GM18499 (cell line): Measurements from ENCODE around the gene PRKD2.
"Not testable (repeated sequence)": the region's sequence is repeated elsewhere in the genome, so short reads cannot be mapped to it uniquely, and the experiment has no call there.

Source experiments
- ATAC-seq: cut with Tn5 transposase; IDR thresholded peaks from one replicate; pipeline ENCODE4 v1.9.1; 2021; ENCODE audit warnings: moderate number of reproducible peaks; ENCODE audit not compliant: insufficient read depth, unreplicated experiment

The PRKD2 gene

GRCh38 chr19:46713781-46714443 lies 3.0 kb downstream of the PRKD2 start:
- no peak for ATAC-seq

DNA sequence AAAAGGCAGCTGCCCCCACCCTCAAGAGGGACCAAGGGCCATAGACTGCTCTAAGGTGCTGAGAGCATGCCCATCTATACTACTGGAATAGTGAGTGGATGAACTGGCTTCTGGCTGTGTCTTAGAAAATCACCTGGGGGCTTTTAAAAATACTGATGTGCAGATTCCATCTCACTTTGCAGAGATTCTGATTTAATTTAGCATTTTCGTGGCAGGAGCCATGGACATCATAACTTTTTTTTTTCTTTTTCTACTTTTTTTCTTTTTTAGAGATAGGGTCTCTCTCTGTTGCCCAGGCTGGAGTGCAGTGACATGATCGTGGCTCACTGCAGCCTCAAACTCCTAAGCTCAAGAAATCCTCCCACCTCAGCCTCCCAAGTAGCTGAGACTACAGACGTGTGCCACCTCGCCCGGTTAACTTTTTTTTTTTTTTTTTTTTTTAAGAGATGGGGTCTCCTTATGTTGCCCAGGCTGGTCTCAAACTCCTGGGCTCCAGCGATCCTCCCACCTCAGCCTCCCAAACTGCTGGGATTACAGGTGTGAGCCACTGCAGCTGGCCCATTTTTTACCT lies 4.1 kb downstream of the PRKD2 start:
- ATAC-seq = not testable (repeated sequence)

GRCh38 chr19:46710687-46711086 lies 6.2 kb downstream of the PRKD2 start:
- no peak for ATAC-seq

- ATAC-seq = no peak
Observed at GRCh38 chr19:46704379-46705076, 12.4 kb downstream of the PRKD2 start.

- ATAC-seq = no peak
Observed at GRCh38 chr19:46700704-46701103, 16.2 kb downstream of the PRKD2 start.

DNA sequence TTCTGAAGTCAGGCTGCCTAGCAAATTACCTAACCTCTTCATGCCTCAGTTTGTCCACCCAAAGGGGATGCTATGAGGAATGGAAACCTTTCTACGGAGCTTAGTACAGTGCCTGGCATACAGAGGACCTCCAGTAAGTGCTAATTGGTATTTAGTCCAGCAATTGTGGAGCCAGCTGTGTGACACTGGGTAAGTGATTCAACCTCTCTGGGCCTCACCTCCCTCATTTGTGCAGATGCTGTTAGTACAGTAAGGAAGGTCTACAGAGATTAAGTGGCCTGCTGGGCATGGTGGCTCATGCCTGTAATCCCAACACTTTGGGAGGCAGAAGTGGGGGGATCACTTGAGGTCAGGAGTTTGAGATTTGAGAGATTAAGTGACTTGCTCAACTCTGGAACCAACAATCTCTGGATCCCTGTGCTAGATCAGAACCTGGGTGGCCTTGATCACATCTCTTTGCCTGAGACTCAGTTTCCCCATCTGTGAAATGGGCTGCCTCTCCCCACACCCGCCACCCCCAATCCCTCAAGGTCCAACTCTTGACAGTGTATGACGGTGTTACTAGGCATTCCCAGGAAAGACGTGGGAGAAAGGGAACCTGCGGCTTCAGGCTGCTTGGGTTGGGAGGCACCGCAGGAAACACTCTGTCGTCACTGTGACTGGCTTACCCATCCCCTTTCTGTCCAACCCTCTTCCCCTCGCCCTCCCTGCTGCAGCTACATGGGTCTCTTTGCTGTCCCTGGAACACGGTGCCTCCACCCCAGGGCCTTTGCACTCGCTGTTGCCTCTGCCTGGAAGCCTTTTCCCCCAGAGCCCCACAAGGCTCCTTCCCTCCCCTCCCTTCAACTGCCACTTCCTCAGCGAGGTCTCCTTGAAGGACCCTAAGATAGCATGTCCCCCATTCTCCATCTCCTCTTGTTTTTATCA lies 18.3 kb downstream of the PRKD2 start:
- no peak for ATAC-seq

DNA sequence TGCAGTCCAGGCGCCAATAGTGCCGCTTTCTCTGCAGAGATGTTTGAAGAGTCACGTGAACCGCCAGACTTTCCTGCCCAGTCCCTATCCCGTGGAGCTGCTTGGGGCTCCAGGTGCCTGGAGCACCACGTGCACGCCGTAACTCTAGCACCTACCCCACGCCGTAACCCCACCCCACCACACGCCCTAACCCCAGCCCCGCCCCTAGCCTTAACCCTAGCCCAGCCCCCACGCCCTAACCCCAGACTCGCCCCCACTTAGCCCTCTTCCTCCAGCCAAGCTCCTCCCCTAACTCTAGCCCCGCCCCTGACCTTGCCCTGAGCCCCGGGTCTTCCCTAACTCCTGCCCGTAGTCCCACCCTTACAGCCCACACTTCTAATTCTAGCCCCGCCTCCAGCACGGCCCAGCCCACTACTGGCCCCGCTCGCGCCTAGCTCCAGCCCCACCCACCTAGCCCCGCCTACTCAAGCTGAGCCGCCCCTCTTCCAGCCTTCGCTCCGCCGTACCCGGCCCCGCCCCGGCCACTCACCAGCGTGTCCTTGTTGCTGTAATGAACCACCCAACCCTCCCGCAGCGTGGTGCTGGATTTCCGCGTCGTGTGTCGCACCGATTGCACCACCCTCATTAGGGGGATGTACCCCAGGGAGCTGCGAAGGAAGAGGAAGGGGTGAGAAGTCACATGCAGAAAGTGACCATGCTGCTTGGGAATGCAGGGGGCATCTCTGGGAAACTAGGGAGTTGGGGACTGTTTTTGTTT lies 19.5 kb downstream of the PRKD2 start:
- no peak for ATAC-seq

DNA sequence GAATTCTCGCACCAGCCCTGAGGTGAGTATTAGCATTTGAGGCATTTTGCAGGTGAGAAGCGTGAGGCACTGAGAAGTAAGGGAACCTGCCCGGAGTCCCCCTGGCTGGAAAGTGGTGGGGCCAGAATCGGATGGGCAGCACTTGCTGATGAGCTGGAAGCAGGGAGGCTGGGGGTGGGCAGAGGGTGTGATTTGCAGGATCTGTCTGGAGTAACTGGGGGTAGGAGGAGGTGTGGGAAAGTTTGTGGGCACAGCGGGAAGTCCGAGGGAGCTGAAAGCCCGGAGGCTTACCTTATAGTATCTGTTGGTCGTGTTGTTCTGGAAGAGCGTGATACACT lies 20.1 kb downstream of the PRKD2 start:
- ATAC-seq = no peak

DNA sequence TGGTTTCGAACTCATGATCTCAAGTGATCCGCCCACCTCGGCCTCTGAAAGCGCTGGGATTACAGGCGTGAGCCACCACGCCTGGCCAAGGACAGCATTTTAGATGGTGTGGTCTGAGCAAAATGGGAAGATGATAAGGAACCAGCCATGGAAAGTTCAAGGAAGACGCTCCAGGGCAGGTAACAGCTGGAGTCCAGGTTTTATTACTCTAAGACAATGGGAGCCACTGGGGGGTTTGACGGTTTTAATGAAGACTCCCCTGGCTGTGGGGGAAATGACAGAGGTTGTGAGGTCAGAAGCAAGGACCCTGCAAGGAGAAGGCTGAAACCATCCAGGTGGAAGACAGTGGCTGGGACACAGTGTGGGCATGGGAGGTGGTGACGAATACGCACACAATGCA lies 20.9 kb downstream of the PRKD2 start:
- ATAC-seq = no peak

DNA sequence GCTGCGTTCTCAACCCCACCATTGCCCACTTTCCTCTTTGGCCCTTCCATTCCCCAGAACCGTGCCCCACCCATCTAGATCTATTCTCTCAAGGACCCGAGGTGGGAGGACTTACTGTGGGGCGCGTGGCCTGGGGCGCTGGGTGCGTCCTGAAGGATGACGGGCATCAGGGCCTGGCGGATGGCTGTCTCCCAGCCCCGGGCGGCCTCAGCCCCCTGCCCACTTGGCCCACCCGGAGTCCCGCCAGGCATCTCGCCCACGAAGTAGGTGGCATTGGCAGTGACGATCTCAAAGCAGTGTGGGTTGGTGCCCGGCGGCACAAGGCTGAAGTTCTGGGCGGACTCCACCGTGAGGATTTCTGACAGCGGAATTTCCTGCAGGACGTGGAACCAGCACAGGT lies 23.2 kb downstream of the PRKD2 start:
- ATAC-seq = no peak

GRCh38 chr19:46692918-46693722 lies 23.8 kb downstream of the PRKD2 start:
- no peak for ATAC-seq

DNA sequence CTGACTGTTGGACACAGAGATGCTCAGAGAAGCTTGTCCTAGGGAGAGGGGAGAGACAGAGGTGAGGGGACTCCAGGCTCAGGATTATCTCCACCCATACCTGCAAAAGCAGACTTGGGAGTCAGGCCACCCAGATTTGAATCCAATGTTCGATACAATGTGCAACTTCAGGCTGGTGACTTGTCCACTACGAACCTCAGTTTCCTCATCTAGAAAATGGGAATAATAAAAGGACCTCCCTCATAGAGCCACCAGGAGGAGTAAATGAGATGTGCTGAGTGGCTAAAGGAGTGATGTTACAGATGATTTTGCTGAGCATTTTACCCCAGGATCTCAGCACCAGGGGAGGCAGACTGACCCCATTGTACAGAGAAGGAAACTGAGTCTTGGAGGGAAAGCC lies 25.0 kb downstream of the PRKD2 start:
- no peak for ATAC-seq

- no peak for ATAC-seq
Observed at GRCh38 chr19:46691104-46691503, 25.8 kb downstream of the PRKD2 start.

DNA sequence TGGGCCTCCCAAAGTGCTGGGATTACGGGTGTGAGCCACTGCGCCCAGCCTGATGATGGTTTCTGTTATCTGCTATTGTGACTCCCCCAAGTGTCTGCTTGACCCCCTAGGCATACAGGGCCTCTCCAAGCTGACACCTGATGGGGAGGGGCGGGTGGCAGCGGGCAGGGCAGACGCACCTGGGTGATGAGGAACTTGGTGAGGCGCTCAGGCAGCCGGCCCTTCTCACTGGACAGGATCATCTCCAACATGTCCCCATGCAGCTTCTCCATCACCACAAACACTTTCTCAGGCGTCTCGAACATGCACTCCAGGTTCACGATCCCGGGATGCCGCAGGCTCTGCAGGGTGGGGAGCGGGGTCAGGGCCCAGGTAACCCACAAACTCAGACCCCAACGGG lies 27.6 kb downstream of the PRKD2 start:
- no peak for ATAC-seq

DNA sequence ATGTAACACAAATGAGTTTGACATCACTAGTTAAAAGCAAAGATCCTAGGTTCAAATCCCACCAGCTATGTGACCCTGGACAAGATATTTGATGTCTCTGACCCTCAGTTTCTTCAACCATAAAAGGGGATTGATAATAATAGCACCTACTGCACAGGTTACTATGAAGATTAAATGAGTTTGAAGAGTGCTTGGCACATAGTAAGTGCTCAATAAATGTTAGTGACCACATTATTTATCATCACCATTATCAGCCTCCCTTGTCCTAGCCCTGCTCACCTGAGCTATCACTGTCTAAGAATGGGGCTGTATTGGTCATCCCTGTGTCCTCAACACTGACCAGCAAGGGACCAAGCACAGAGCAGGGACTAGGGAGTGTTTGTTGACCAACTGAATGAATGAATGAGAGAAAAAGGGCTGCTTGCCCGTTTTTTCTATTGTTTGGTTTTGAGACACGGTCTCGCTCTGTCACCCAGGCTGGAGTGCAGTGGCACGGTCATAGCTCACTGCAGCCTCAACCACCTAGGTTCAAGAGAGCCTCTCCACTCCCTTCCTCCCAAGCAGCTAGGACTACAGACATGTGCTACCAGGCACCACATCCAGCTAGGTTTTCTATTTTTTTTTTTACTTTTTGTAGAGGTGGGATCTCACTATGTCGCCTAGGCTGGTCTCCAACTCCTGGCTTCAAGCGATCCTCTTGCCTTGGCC lies 29.3 kb downstream of the PRKD2 start:
- no peak for ATAC-seq

DNA sequence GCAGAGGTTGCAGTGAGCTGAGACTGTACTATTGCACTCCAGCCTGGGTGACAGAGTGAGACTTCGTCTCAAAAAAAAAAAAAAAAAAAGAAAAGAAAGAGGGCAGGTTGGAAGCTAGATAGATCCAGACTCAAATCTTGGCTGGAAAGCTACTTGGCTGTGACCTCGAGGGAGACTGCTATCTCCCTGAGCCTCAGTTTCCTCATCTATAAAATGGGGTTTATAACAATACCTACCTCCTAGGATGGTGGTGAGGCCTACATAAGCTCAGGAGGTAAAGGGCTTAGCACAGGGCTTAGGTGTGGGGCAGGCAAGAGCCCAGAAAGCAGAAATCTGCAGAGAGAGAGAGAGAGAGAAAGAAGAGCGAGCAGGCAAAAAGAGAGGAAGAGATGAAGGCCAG lies 31.7 kb downstream of the PRKD2 start:
- no peak for ATAC-seq

- ATAC-seq = no peak
Observed at GRCh38 chr19:46678110-46678732, 38.7 kb downstream of the PRKD2 start.

- ATAC-seq = no peak
Observed at GRCh38 chr19:46674416-46675178, 42.3 kb downstream of the PRKD2 start.
